ENCODE data around the gene NTRK2.

DNA sequence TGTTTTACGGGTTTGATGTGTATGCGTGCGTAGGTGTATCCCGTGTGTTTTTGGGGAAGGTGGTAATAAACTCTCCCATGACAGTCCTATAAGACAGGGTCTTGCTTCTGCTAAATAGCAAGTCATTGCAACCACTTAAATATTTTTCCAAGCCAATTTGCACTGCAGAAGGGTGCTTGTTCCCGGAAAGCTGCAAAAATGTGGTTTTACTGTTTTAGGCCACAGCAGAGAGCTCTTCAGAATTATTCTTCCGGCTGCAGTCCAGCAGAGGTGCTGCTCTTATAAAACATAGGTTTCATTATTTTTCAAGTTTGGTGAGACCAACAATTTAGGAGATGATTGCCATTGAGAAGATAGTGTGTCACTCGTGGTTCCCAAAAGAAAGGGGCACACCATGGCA lies 192.8 kb downstream of the NTRK2 start:
- TF ChIP-seq, protein P1, sequence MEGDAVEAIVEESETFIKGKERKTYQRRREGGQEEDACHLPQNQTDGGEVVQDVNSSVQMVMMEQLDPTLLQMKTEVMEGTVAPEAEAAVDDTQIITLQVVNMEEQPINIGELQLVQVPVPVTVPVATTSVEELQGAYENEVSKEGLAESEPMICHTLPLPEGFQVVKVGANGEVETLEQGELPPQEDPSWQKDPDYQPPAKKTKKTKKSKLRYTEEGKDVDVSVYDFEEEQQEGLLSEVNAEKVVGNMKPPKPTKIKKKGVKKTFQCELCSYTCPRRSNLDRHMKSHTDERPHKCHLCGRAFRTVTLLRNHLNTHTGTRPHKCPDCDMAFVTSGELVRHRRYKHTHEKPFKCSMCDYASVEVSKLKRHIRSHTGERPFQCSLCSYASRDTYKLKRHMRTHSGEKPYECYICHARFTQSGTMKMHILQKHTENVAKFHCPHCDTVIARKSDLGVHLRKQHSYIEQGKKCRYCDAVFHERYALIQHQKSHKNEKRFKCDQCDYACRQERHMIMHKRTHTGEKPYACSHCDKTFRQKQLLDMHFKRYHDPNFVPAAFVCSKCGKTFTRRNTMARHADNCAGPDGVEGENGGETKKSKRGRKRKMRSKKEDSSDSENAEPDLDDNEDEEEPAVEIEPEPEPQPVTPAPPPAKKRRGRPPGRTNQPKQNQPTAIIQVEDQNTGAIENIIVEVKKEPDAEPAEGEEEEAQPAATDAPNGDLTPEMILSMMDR (IDR thresholded peaks at IDR 0.05; ENCODE audit: insufficient read depth, low read depth, low read length) = no peak
- no peak for TF ChIP-seq EZH2 (IDR thresholded peaks at IDR 0.05; ENCODE audit: insufficient read depth, low read length)
